Adipocyte (in vitro differentiated cells): Measurements from ENCODE around the gene KLK5.
"Not testable (repeated sequence)": the region's sequence is repeated elsewhere in the genome, so short reads cannot be mapped to it uniquely, and the experiment has no call there.

Source experiments
- DNase-seq: peaks from one replicate; pipeline ENCODE4 v3.0.0-alpha.2; 2015; ENCODE audit warnings: low read depth
- H3K27me3 ChIP-seq: replicated peaks from 2 replicates; pipeline ENCODE4 v1.7.0; 2013; ENCODE audit warnings: mild to moderate bottlenecking, low read length, moderate library complexity; ENCODE audit not compliant: control insufficient read depth, insufficient read depth
- H3K36me3 ChIP-seq: 2 replicates; pipeline ENCODE4 v1.7.0; 2013; ENCODE audit warnings: low read length, mild to moderate bottlenecking, moderate library complexity; ENCODE audit not compliant: control insufficient read depth, insufficient read depth, severe bottlenecking
- H3K4me1 ChIP-seq: 2 replicates; pipeline ENCODE4 v1.7.0; 2013; ENCODE audit warnings: mild to moderate bottlenecking, low read length, moderate library complexity; ENCODE audit not compliant: control insufficient read depth, insufficient read depth
- H3K4me3 ChIP-seq: 2 replicates; pipeline ENCODE4 v1.7.0; 2013; ENCODE audit warnings: mild to moderate bottlenecking, low read length, moderate library complexity
- H3K9ac ChIP-seq: 2 replicates; pipeline ENCODE4 v1.7.0; 2013; ENCODE audit warnings: mild to moderate bottlenecking, low read length, moderate library complexity
- H3K9me3 ChIP-seq: 2 replicates; pipeline ENCODE4 v1.7.0; 2013; ENCODE audit warnings: mild to moderate bottlenecking, low read length, moderate library complexity; ENCODE audit not compliant: control insufficient read depth

Gene KLK5

DNA sequence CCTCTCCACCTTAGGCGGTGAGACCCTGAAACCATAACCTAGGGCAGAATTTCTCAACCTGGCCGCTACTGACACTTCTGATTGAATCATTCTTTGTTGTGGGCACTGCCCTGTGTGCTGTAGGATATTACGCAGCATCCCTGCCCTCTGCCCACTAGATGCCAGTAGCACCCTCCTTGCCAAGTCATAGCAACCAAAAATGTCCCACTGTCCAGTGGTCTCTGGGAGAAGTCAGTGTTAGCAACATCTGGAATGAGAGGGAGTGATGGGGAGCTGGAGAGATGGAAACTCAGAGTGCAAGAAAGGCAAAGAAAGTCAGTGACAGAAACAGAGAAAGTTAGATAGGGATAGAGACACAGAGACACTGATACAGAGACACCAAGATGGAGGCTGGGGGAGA lies 55.2 kb downstream of the KLK5 start:
- no peak for DNase-seq
- Histone ChIP-seq H3K4me1 (no peaks in the 10 kb centered on the region), H3K27me3 (peaks cover 15% of the 10 kb centered on the region), H3K4me3 (no peak overlapping the region), H3K9me3 (no peaks in the 10 kb centered on the region), H3K9ac (no peak overlapping the region), H3K36me3 (no peaks in the 10 kb centered on the region)

DNA sequence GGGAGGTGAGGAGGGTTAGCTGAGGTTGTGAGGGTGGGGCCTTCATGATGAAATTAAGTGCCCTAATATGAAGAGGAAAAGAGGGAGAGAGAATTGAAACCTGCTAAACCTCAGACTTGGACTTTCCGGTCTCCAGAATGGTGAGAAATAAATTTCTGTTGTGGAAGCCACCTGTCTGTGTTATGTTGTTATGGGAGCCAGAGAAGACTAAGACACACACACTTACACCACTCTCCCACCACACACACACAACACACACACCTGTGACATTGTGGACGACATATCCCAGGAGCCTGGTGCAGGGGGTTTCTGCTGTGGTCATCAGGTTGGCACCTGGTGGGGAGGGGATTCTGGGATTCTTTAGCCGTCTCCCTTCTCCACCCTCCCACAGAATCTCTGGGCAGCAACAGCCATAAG lies 55.6 kb downstream of the KLK5 start:
- no peak overlapping the region for H3K9ac ChIP-seq
- no peaks in the 10 kb centered on the region for H3K36me3 ChIP-seq
- H3K4me1 ChIP-seq, result no peaks in the 10 kb centered on the region
- no peaks in the 10 kb centered on the region for H3K9me3 ChIP-seq
- peaks cover 15% of the 10 kb centered on the region for H3K27me3 ChIP-seq
- no peak for DNase-seq
- H3K4me3 ChIP-seq, result no peak overlapping the region

DNA sequence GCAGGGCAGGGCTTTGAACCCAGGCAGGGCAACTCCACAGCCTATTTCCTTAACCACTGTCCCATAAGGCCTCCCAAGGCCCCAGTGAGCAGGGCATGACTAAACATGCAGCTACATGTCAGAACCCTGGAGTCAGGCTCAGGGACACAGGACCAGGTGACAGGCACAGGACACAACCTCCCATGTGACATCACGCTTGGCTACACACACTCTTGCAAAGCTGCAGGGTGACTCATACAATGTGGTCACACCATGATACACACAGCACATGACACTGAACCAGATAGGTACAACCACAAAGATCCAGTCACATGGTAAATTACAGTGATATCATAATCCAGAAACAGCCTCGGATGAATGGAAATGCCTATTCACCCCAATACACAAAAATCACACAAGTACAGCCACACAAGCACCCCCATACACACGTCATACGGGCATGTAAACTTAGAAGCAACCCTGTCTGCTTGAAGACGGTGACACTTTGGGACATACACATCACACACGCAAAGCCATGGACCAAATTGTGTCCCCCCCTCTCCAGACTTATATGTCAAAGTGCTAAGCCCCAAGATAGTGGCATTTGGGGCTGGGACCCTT lies 56.1 kb downstream of the KLK5 start:
- peaks cover 15% of the 10 kb centered on the region for H3K27me3 ChIP-seq
- H3K9me3 ChIP-seq, result no peaks in the 10 kb centered on the region
- H3K9ac ChIP-seq, result no peak overlapping the region
- H3K4me3 ChIP-seq, result no peak overlapping the region
- no peaks in the 10 kb centered on the region for H3K36me3 ChIP-seq
- no peaks in the 10 kb centered on the region for H3K4me1 ChIP-seq
- DNase-seq, result no peak

DNA sequence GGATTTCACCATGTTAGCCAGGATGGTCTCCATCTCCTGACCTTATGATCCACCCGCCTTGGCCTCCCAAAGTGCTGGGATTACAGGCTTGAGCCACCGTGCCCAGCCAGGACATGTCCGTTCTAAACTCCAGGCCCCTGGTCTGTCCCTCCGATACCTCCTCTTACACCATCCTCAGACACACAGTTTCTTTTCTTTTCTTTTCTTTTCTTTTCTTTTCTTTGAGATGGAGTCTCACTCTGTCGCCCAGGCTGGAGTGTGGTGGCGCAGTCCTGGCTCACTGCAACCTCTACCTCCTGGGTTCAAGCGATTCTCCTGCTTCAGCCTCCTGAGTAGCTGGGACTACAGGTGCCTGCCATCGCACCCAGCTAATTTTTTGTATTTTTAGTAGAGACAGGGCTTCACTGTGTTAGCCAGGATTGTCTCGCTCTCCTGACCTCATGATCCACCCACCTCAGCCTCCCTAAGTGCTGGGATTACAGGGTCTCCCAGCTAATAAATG lies 56.7 kb downstream of the KLK5 start:
- not testable (repeated sequence) for H3K36me3 ChIP-seq, DNase-seq, H3K4me1 ChIP-seq, H3K9me3 ChIP-seq, H3K9ac ChIP-seq, H3K4me3 ChIP-seq
- peaks cover 15% of the 10 kb centered on the region for H3K27me3 ChIP-seq

DNA sequence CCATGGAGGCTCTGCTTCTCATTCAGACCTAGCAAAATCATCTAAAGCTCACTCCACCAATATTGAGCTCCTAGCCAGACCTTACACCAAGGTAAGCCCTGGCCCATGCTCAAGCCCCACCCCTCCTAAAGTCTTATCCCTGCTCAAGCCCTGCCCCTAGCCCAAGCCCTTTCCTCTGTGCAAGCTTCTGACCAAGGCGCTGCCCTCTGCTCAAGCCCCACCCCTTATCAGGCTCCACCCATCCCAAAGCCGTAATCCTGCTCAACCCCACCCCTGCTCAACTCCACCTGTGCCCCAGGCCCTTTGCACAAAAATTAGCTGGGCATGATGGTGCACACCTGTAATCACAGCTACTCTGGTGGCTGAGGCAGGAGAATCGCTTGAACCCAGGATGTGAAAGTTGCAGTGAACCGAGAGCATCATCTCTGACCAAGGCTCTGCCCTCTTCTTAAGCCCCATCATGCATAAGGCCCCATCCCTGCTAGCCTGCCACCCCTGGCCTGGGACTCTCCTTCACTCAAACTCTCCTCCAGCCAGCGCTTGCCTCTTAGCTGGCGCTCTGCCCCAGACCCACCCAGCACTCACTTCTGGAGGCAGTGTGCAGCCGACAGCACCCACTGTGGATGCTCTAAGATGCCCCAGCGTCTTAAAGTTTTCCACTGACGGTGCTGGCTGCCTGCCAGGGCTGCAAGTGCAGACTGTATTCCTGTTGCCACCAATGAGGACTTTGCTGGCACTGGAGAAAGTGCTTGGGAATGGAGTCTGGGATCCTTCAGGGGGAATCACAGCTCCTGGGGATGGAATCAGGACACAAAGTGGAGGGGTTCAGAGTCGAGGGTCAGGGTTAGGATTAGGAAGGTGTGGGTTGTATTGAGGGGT lies 58.1 kb downstream of the KLK5 start:
- H3K27me3 ChIP-seq, result peaks cover 8% of the 10 kb centered on the region
- H3K4me1 ChIP-seq, result no peaks in the 10 kb centered on the region
- no peaks in the 10 kb centered on the region for H3K9me3 ChIP-seq
- H3K9ac ChIP-seq, result no peak overlapping the region
- no peak overlapping the region for H3K4me3 ChIP-seq
- H3K36me3 ChIP-seq, result no peaks in the 10 kb centered on the region
- no peak for DNase-seq
